BLaER1 (cell line): Measurements from ENCODE around the gene MED1.
A peak's percentile ranks its signal among the peaks of the same experiment; 100 is the strongest.
"Not testable (repeated sequence)": the region's sequence is repeated elsewhere in the genome, so short reads cannot be mapped to it uniquely, and the experiment has no call there.

Experiments
- H3K27ac ChIP-seq: shearing (Covaris generic); formaldehyde crosslinking; 2 replicates; pipeline ENCODE4 v1.8.1; 2022
- H3K27me3 ChIP-seq: shearing (Covaris generic); formaldehyde crosslinking; 2 replicates; pipeline ENCODE4 v1.8.1; 2022
- H3K36me3 ChIP-seq: shearing (Covaris generic); formaldehyde crosslinking; 2 replicates; pipeline ENCODE4 v1.8.1; 2022
- H3K4me1 ChIP-seq: shearing (Covaris generic); formaldehyde crosslinking; 2 replicates; pipeline ENCODE4 v1.8.1; 2022
- H3K4me2 ChIP-seq: shearing (Covaris generic); formaldehyde crosslinking; 2 replicates; pipeline ENCODE4 v1.8.1; 2022
- H3K4me3 ChIP-seq: shearing (Covaris generic); formaldehyde crosslinking; 2 replicates; pipeline ENCODE4 v1.8.1; 2022
- H3K9ac ChIP-seq: shearing (Covaris generic); formaldehyde crosslinking; 2 replicates; pipeline ENCODE4 v1.8.1; 2022
- H3K9me3 ChIP-seq: shearing (Covaris generic); formaldehyde crosslinking; 2 replicates; pipeline ENCODE4 v1.8.1; 2022
- H4K20me1 ChIP-seq: shearing (Covaris generic); formaldehyde crosslinking; 2 replicates; pipeline ENCODE4 v1.8.1; 2022
- Cebpa-rat ChIP-seq: shearing (Covaris generic); IDR thresholded peaks from 2 replicates; pipeline ENCODE4 v1.8.1; 2022

Gene MED1

GRCh38 chr17:39450847-39451581 lies at the start of gene MED1:
Gene MED1 (minus strand): TSS chr17:39451263. CDS start chr17:39451062, 201 bp downstream.
- peaks cover 39% of the 10 kb centered on the region for H4K20me1 ChIP-seq
- no peak for TF ChIP-seq Cebpa-rat

GRCh38 chr17:39496921-39497320 lies 45.9 kb upstream of the MED1 start:
- H4K20me1 ChIP-seq, result peaks cover 46% of the 10 kb centered on the region; the same call in 1 of the 2 replicates
- H3K27ac ChIP-seq, H3K9me3 ChIP-seq, H3K4me2 ChIP-seq, H3K4me1 ChIP-seq, H3K9ac ChIP-seq, H3K4me3 ChIP-seq, H3K27me3 ChIP-seq: not testable (repeated sequence)
- H3K36me3 ChIP-seq, result peaks cover 97% of the 10 kb centered on the region

More at GRCh38 chr17:39450847-39451581, at the start of gene MED1:
- H3K9ac ChIP-seq, result peak within 1 kb of the TSS; percentile 95
- peaks cover 33% of the 10 kb centered on the region for H3K4me1 ChIP-seq
- H3K27me3 ChIP-seq, result no peaks in the 10 kb centered on the region
- H3K9me3 ChIP-seq, result no peaks in the 10 kb centered on the region
- peak within 1 kb of the TSS; percentile 89 for H3K4me2 ChIP-seq
- peak within 1 kb of the TSS; percentile 79 for H3K4me3 ChIP-seq
- peak within 1 kb of the TSS; percentile 94 for H3K27ac ChIP-seq
- H3K36me3 ChIP-seq, result peaks cover 31% of the 10 kb centered on the region

GRCh38 chr17:39487946-39488345 lies 36.9 kb upstream of the MED1 start:
- H3K27ac ChIP-seq, result no peak overlapping the region
- no peak overlapping the region for H3K4me2 ChIP-seq
- no peaks in the 10 kb centered on the region for H3K9me3 ChIP-seq
- no peaks in the 10 kb centered on the region for H3K27me3 ChIP-seq
- H3K36me3 ChIP-seq, result peaks cover 97% of the 10 kb centered on the region
- H3K4me1 ChIP-seq, result no peaks in the 10 kb centered on the region; the same call in 1 of the 2 replicates
- no peak overlapping the region for H3K4me3 ChIP-seq
- peaks cover 66% of the 10 kb centered on the region for H4K20me1 ChIP-seq
- no peak for TF ChIP-seq Cebpa-rat
- no peak overlapping the region for H3K9ac ChIP-seq

- not testable (repeated sequence) for H3K27ac ChIP-seq, H3K4me3 ChIP-seq, H3K9me3 ChIP-seq, H3K27me3 ChIP-seq, H3K9ac ChIP-seq, H3K4me1 ChIP-seq, H3K4me2 ChIP-seq
- Histone ChIP-seq H4K20me1 (peaks cover 62% of the 10 kb centered on the region), H3K36me3 (peaks cover 97% of the 10 kb centered on the region)
Measured at GRCh38 chr17:39487490-39487889, 36.4 kb upstream of the MED1 start.

GRCh38 chr17:39486242-39486641 lies 35.2 kb upstream of the MED1 start:
- H3K9ac ChIP-seq, result no peak overlapping the region
- H3K36me3 ChIP-seq, result peaks cover 97% of the 10 kb centered on the region
- H3K4me2 ChIP-seq, result no peak overlapping the region
- H3K4me3 ChIP-seq, result no peak overlapping the region
- H3K4me1 ChIP-seq, result no peaks in the 10 kb centered on the region
- peaks cover 73% of the 10 kb centered on the region for H4K20me1 ChIP-seq
- no peaks in the 10 kb centered on the region for H3K9me3 ChIP-seq
- no peak overlapping the region for H3K27ac ChIP-seq
- no peaks in the 10 kb centered on the region for H3K27me3 ChIP-seq
- TF ChIP-seq Cebpa-rat, result no peak

- Histone ChIP-seq H3K36me3 (peaks cover 97% of the 10 kb centered on the region), H3K4me1 (no peaks in the 10 kb centered on the region), H3K9ac (no peak overlapping the region), H4K20me1 (peaks cover 80% of the 10 kb centered on the region), H3K4me3 (no peak overlapping the region), H3K4me2 (no peak overlapping the region), H3K27ac (no peak overlapping the region), H3K27me3 (no peaks in the 10 kb centered on the region), H3K9me3 (no peaks in the 10 kb centered on the region)
- no peak for TF ChIP-seq Cebpa-rat
Measured at GRCh38 chr17:39485555-39485954, 34.5 kb upstream of the MED1 start.

- H3K27me3 ChIP-seq, result no peaks in the 10 kb centered on the region
- no peak for TF ChIP-seq Cebpa-rat
- H3K27ac ChIP-seq, result no peak overlapping the region
- H4K20me1 ChIP-seq, result peaks cover 88% of the 10 kb centered on the region
- peaks cover 97% of the 10 kb centered on the region for H3K36me3 ChIP-seq
- no peaks in the 10 kb centered on the region for H3K4me1 ChIP-seq
- no peak overlapping the region for H3K4me2 ChIP-seq
- no peak overlapping the region for H3K4me3 ChIP-seq
- no peak overlapping the region for H3K9ac ChIP-seq
- no peaks in the 10 kb centered on the region for H3K9me3 ChIP-seq
Measured at GRCh38 chr17:39484178-39484577, 33.1 kb upstream of the MED1 start.

GRCh38 chr17:39483506-39483905 lies 32.4 kb upstream of the MED1 start:
- no peak for TF ChIP-seq Cebpa-rat
- H3K4me3 ChIP-seq, result no peak overlapping the region
- peaks cover 97% of the 10 kb centered on the region for H3K36me3 ChIP-seq
- H3K27me3 ChIP-seq, result no peaks in the 10 kb centered on the region
- H4K20me1 ChIP-seq, result peaks cover 88% of the 10 kb centered on the region
- no peaks in the 10 kb centered on the region for H3K9me3 ChIP-seq
- no peak overlapping the region for H3K4me2 ChIP-seq
- no peak overlapping the region for H3K27ac ChIP-seq
- H3K4me1 ChIP-seq, result no peaks in the 10 kb centered on the region
- H3K9ac ChIP-seq, result no peak overlapping the region

GRCh38 chr17:39479631-39480030 lies 28.6 kb upstream of the MED1 start:
- not testable (repeated sequence) for H3K27me3 ChIP-seq, H3K27ac ChIP-seq, H3K4me2 ChIP-seq, H3K9me3 ChIP-seq, H3K4me1 ChIP-seq, H3K9ac ChIP-seq, H3K4me3 ChIP-seq
- Histone ChIP-seq H4K20me1 (peaks cover 89% of the 10 kb centered on the region), H3K36me3 (peaks cover 99% of the 10 kb centered on the region)

GRCh38 chr17:39473310-39473709 lies 22.2 kb upstream of the MED1 start:
- H3K4me2 ChIP-seq, result no peak overlapping the region
- no peak overlapping the region for H3K9ac ChIP-seq
- H3K9me3 ChIP-seq, result no peaks in the 10 kb centered on the region
- TF ChIP-seq Cebpa-rat, result no peak
- H3K4me3 ChIP-seq, result no peak overlapping the region
- H3K4me1 ChIP-seq, result no peaks in the 10 kb centered on the region
- no peaks in the 10 kb centered on the region for H3K27me3 ChIP-seq
- H3K27ac ChIP-seq, result no peak overlapping the region
- H4K20me1 ChIP-seq, result peaks cover 94% of the 10 kb centered on the region
- peaks cover 97% of the 10 kb centered on the region for H3K36me3 ChIP-seq

GRCh38 chr17:39468610-39469009 lies 17.5 kb upstream of the MED1 start:
- H3K27ac ChIP-seq, H3K27me3 ChIP-seq, H3K9me3 ChIP-seq, H3K4me2 ChIP-seq, H3K9ac ChIP-seq, H3K4me3 ChIP-seq: not testable (repeated sequence)
- Histone ChIP-seq H4K20me1 (peaks cover 97% of the 10 kb centered on the region), H3K36me3 (peaks cover 76% of the 10 kb centered on the region), H3K4me1 (peaks cover 24% of the 10 kb centered on the region)

- H3K4me3 ChIP-seq, result peak overlapping the region; percentile 79
Measured at GRCh38 chr17:39464639-39465181, 13.6 kb upstream of the MED1 start.

More at GRCh38 chr17:39464639-39465181, 13.6 kb upstream of the MED1 start:
- H3K9me3 ChIP-seq, H3K27me3 ChIP-seq, H3K27ac ChIP-seq: not testable (repeated sequence)
- peaks cover 29% of the 10 kb centered on the region for H3K4me1 ChIP-seq
- H3K4me2 ChIP-seq, result peak overlapping the region; percentile 94
- peak overlapping the region; percentile 97 for H3K9ac ChIP-seq
- peaks cover 79% of the 10 kb centered on the region for H4K20me1 ChIP-seq
- H3K36me3 ChIP-seq, result peaks cover 37% of the 10 kb centered on the region
